HepG2 (cell line): Measurements from ENCODE around the gene AGER. TPM values are rescaled to one million over a fixed set of nuclear protein-coding genes. Genes with fewer than 3 reads are reported as not detected.
A peak's percentile ranks its signal among the peaks of the same experiment; 100 is the strongest.

Experiments
- ATF1 ChIP-seq: IDR thresholded peaks from 2 replicates; pipeline ENCODE4 v1.6.1; 2016; ENCODE audit warnings: mild to moderate bottlenecking, control low read depth
- BCLAF1 ChIP-seq: fragments of 450-650 bp; IDR thresholded peaks from 2 replicates; pipeline ENCODE4 v1.6.1; 2017; ENCODE audit warnings: mild to moderate bottlenecking
- CEBPG ChIP-seq: IDR thresholded peaks from 2 replicates; pipeline ENCODE4 v1.6.1; 2016
- CREM ChIP-seq, 2 experiments: sonication (generic) in 1 of 2; formaldehyde crosslinking in 1 of 2; IDR thresholded peaks; 2 replicates each; pipeline versions ENCODE4 v1.4.0 to v1.6.1; 2016 to 2020; ENCODE audit warnings: antibody characterized with exemption in 1 of 2, mild to moderate bottlenecking in 1 of 2, missing genetic modification reagents in 1 of 2
- CSRNP2 ChIP-seq: sonication (generic); formaldehyde crosslinking; conservative IDR thresholded peaks from 2 replicates; pipeline ENCODE4 v1.8.0; 2022; ENCODE audit warnings: low read depth, missing genetic modification reagents
- FOXC1 ChIP-seq: sonication (generic); formaldehyde crosslinking; IDR thresholded peaks from 2 replicates; pipeline ENCODE4 v1.8.0; 2022; ENCODE audit warnings: mild to moderate bottlenecking, missing genetic modification reagents, borderline replicate concordance
- GLI4 ChIP-seq: sonication (generic); formaldehyde crosslinking; IDR thresholded peaks from 2 replicates; pipeline ENCODE4 v1.5.1; 2020; ENCODE audit warnings: missing genetic modification reagents, mild to moderate bottlenecking, moderate library complexity, borderline replicate concordance
- GRHL1 ChIP-seq: sonication (generic); formaldehyde crosslinking; conservative IDR thresholded peaks from 2 replicates; pipeline ENCODE4 v1.8.0; 2022; ENCODE audit warnings: missing genetic modification reagents
- HDAC6 ChIP-seq: fragments of 200-600 bp; sonication (generic); IDR thresholded peaks from 2 replicates; pipeline ENCODE4 v1.7.0; 2017; ENCODE audit warnings: mild to moderate bottlenecking, antibody characterized with exemption, low read length, low read depth
- IKZF4 ChIP-seq: sonication (generic); formaldehyde crosslinking; IDR thresholded peaks from 2 replicates; pipeline ENCODE4 v1.5.1; 2020; ENCODE audit warnings: borderline replicate concordance, mild to moderate bottlenecking, low read depth, missing genetic modification reagents; ENCODE audit errors: not compliant biosample characterization
- POLR2A ChIP-seq, 2 experiments: IDR thresholded peaks; 2 replicates each; pipeline ENCODE4 v1.6.1; 2011; ENCODE audit warnings: low read depth in 2 of 2, low read length in 2 of 2, mild to moderate bottlenecking in 1 of 2, moderate library complexity in 1 of 2; ENCODE audit not compliant: insufficient read depth in 1 of 2
- ZBTB46 ChIP-seq: sonication (generic); formaldehyde crosslinking; IDR thresholded peaks from 2 replicates; pipeline ENCODE4 v1.4.0; 2020; ENCODE audit warnings: mild to moderate bottlenecking, missing genetic modification reagents, borderline replicate concordance
- ZBTB7B ChIP-seq: sonication (generic); formaldehyde crosslinking; IDR thresholded peaks from 2 replicates; pipeline ENCODE4 v1.4.0; 2020; ENCODE audit warnings: missing genetic modification reagents
- ZGPAT ChIP-seq: IDR thresholded peaks from 2 replicates; pipeline ENCODE4 v1.6.1; 2016; ENCODE audit warnings: mild to moderate bottlenecking
- ZNF30 ChIP-seq: sonication (generic); formaldehyde crosslinking; IDR thresholded peaks from 2 replicates; pipeline ENCODE4 v1.5.0; 2020; ENCODE audit warnings: mild to moderate bottlenecking, missing genetic modification reagents
- ZNF33B ChIP-seq: sonication (generic); formaldehyde crosslinking; IDR thresholded peaks from 2 replicates; pipeline ENCODE4 v1.5.1; 2020; ENCODE audit warnings: mild to moderate bottlenecking, missing genetic modification reagents
- ZNF737 ChIP-seq: sonication (generic); formaldehyde crosslinking; IDR thresholded peaks from 2 replicates; pipeline ENCODE4 v1.5.0; 2020; ENCODE audit warnings: missing genetic modification reagents, mild to moderate bottlenecking, borderline replicate concordance
- ZNF766 ChIP-seq: sonication (generic); formaldehyde crosslinking; IDR thresholded peaks from 2 replicates; pipeline ENCODE4 v1.5.0; 2020; ENCODE audit warnings: missing genetic modification reagents, borderline replicate concordance
- polyA plus RNA-seq, 8 experiments: library from polyadenylated mRNA; depleted of rRNA in 3 of 8; stranded (reverse) in 7 of 8; unstranded in 1 of 8; fragments of >200 nt; fragmentation: Illumina TruSeq in 4 of 8; extraction: Trizol in 4 of 8; gene quantifications; 2 replicates each; pipeline versions ENCODE4 v1.2.1 to v1.2.3, GENCODE V29; 2011 to 2016; ENCODE audit warnings: low read depth in 4 of 8, missing spikeins in 1 of 8, mixed read lengths in 1 of 8; ENCODE audit not compliant: insufficient read depth in 1 of 8
- total RNA-seq, 5 experiments: library from RNA; depleted of rRNA; stranded (reverse); fragments of >200 nt; fragmentation: Illumina TruSeq; extraction: Trizol; gene quantifications; 2 replicates each; pipeline ENCODE4 v1.2.3, GENCODE V29; 2016; ENCODE audit warnings: low read depth in 1 of 5

AGER gene
- total and polyA plus RNA-seq, 2 of the 13 experiments (the other 11 are each of a cell fraction or from before 2014, with no cell fraction given) = 1.9 to 5.1 TPM

GRCh38 chr6:32195902-32196681, 12.0 kb upstream of the AGER start (continued):
- TF ChIP-seq ZNF766 (CRISPR knock-in tag) (peak; percentile 72; the same call in 1 of the 2 replicates), IKZF4 (CRISPR knock-in tag) (peak; percentile 38), ZBTB7B (CRISPR knock-in tag) (peak; percentile 18; the same call in 1 of the 2 replicates), ZBTB46 (CRISPR knock-in tag) (peak; percentile 25; the same call in 1 of the 2 replicates), ZNF33B (CRISPR knock-in tag) (0 out of 2 replicates have a peak, but pooled peaks have one; percentile 93), POLR2A (IDR thresholded peaks at IDR 0.05; ENCODE audit: insufficient read depth in 1 of 2, low read depth in 2 of 2, low read length in 2 of 2) (peak in 1 of 2 experiments; percentile 94; a peak in 2 of 4 replicates), GLI4 (CRISPR knock-in tag) (peak; percentile 88; the same call in 1 of the 2 replicates), GRHL1 (CRISPR knock-in tag) (no peak), CSRNP2 (CRISPR knock-in tag) (no peak), ZNF737 (no peak), ZNF30 (CRISPR knock-in tag) (no peak), ATF1 (CRISPR knock-in tag) (peak; percentile 77), FOXC1 (CRISPR knock-in tag) (peak; percentile 92), BCLAF1 (no peak), ZGPAT (CRISPR knock-in tag) (peak; percentile 92), HDAC6 (no peak), CREM (IDR thresholded peaks at IDR 0.05) (peak; percentile 93), CREM (CRISPR knock-in tag; IDR thresholded peaks at IDR 0.05) (peak; percentile 71), CEBPG (CRISPR knock-in tag) (peak; percentile 13; the same call in 1 of the 2 replicates)
